Astrocyte (in vitro differentiated cells and primary cell): Measurements from ENCODE around the gene NLGN3. TPM values are rescaled to one million over a fixed set of nuclear protein-coding genes. Genes with fewer than 3 reads are reported as not detected.

Experiments
- DNase-seq: peaks from one replicate; pipeline ENCODE4 v3.0.0-alpha.2; 2010; ENCODE audit warnings: low read depth
- FAIRE-seq: peaks from 2 replicates; lab custom pipeline; 2011; peaks lifted over from hg19 to GRCh38; lab: Jason Lieb, UNC
- H2AFZ ChIP-seq: 2 replicates; pipeline ENCODE4 v1.6.0; 2012; ENCODE audit warnings: low read depth, low read length, inconsistent platforms
- H3K27ac ChIP-seq: 2 replicates; pipeline ENCODE4 v1.5.1; 2011; ENCODE audit warnings: low read depth, low read length, inconsistent platforms
- H3K27me3 ChIP-seq: 2 replicates; pipeline ENCODE4 v1.6.0; 2011; ENCODE audit warnings: low read length, inconsistent platforms; ENCODE audit not compliant: insufficient read depth
- H3K36me3 ChIP-seq: 2 replicates; pipeline ENCODE4 v1.5.1; 2011; ENCODE audit warnings: low read length, inconsistent platforms; ENCODE audit not compliant: insufficient read depth
- H3K4me1 ChIP-seq: 2 replicates; pipeline ENCODE4 v1.5.1; 2011; ENCODE audit warnings: low read length, inconsistent platforms; ENCODE audit not compliant: insufficient read depth
- H3K4me2 ChIP-seq: 2 replicates; pipeline ENCODE4 v1.6.0; 2012; ENCODE audit warnings: low read length, inconsistent platforms
- H3K4me3 ChIP-seq: 2 replicates; pipeline ENCODE4 v1.5.1; 2011; ENCODE audit warnings: low read depth, mild to moderate bottlenecking, low read length, inconsistent platforms; ENCODE audit not compliant: insufficient read depth
- H3K79me2 ChIP-seq: 2 replicates; pipeline ENCODE4 v1.6.0; 2012; ENCODE audit warnings: mild to moderate bottlenecking, low read length, inconsistent platforms; ENCODE audit not compliant: insufficient read depth
- H3K9ac ChIP-seq: 2 replicates; pipeline ENCODE4 v1.6.0; 2012; ENCODE audit warnings: mild to moderate bottlenecking, low read length, inconsistent platforms
- H3K9me3 ChIP-seq: 2 replicates; pipeline ENCODE4 v1.5.1; 2012; ENCODE audit warnings: low read depth, mild to moderate bottlenecking, low read length, inconsistent platforms; ENCODE audit not compliant: insufficient read depth
- H4K20me1 ChIP-seq: 2 replicates; pipeline ENCODE4 v1.6.0; 2012; ENCODE audit warnings: low read length, inconsistent platforms; ENCODE audit not compliant: insufficient read depth
- H3K27ac Mint-ChIP-seq: one replicate; pipeline ENCODE4 v1.8.0; 2021; ENCODE audit warnings: mild to moderate bottlenecking, mixed read lengths; ENCODE audit not compliant: unreplicated experiment
- H3K27me3 Mint-ChIP-seq: one replicate; pipeline ENCODE4 v1.8.0; 2021; ENCODE audit warnings: low read depth, mixed read lengths; ENCODE audit not compliant: unreplicated experiment
- H3K36me3 Mint-ChIP-seq: one replicate; pipeline ENCODE4 v1.8.0; 2021; ENCODE audit warnings: low read depth, mixed read lengths; ENCODE audit not compliant: unreplicated experiment
- H3K4me1 Mint-ChIP-seq: one replicate; pipeline ENCODE4 v1.8.0; 2021; ENCODE audit warnings: low read depth, mixed read lengths; ENCODE audit not compliant: unreplicated experiment
- H3K4me3 Mint-ChIP-seq: one replicate; pipeline ENCODE4 v1.8.0; 2021; ENCODE audit warnings: mild to moderate bottlenecking, moderate library complexity, mixed read lengths; ENCODE audit not compliant: unreplicated experiment
- H3K9me3 Mint-ChIP-seq: one replicate; pipeline ENCODE4 v1.8.0; 2021; ENCODE audit warnings: mild to moderate bottlenecking, mixed read lengths; ENCODE audit not compliant: unreplicated experiment
- CTCF ChIP-seq: IDR thresholded peaks from 2 replicates; pipeline ENCODE4 v1.5.1; 2011; ENCODE audit warnings: low read depth, mild to moderate bottlenecking, inconsistent platforms, low read length, moderate library complexity; ENCODE audit not compliant: insufficient read depth
- EZH2 ChIP-seq: IDR thresholded peaks from 2 replicates; pipeline ENCODE4 v1.6.1; 2012; ENCODE audit warnings: mild to moderate bottlenecking, low read length, inconsistent platforms; ENCODE audit not compliant: insufficient read depth
- total RNA-seq: library from RNA; stranded (reverse); gene quantifications from 2 replicates; pipeline ENCODE4 v1.2.1, GENCODE V29; 2021

Gene NLGN3
- total RNA-seq, 1 donor from 2014 or later: 0.93 TPM

GRCh38 chrX:71154196-71154595 is 9.6 kb downstream of the NLGN3 start:
- no peaks in the 10 kb centered on the region for H3K9me3 ChIP-seq
- no peak for FAIRE-seq
- Mint-ChIP-seq H3K27ac (no peak overlapping the region), H3K4me1 (no peaks in the 10 kb centered on the region), H3K4me3 (no peak overlapping the region), H3K27me3 (peaks cover 1% of the 10 kb centered on the region), H3K36me3 (no peaks in the 10 kb centered on the region), H3K9me3 (no peaks in the 10 kb centered on the region)
- H3K4me3 ChIP-seq: no peak overlapping the region
- H3K4me2 ChIP-seq: no peak overlapping the region
- no peak overlapping the region for H3K9ac ChIP-seq
- TF ChIP-seq CTCF (no peak), EZH2 (no peak)
- no peak overlapping the region for H3K27ac ChIP-seq
- no peak overlapping the region for H2AFZ ChIP-seq
- no peaks in the 10 kb centered on the region for H3K36me3 ChIP-seq
- H3K4me1 ChIP-seq: no peaks in the 10 kb centered on the region
- no peaks in the 10 kb centered on the region for H3K27me3 ChIP-seq
- no peaks in the 10 kb centered on the region for H4K20me1 ChIP-seq
- DNase-seq: no peak
- no peaks in the 10 kb centered on the region for H3K79me2 ChIP-seq

- Histone ChIP-seq H3K9ac (no peak overlapping the region), H4K20me1 (no peaks in the 10 kb centered on the region), H3K27me3 (no peaks in the 10 kb centered on the region), H3K4me2 (no peak overlapping the region), H3K79me2 (no peaks in the 10 kb centered on the region), H3K4me3 (no peak overlapping the region), H3K36me3 (no peaks in the 10 kb centered on the region), H3K27ac (no peak overlapping the region), H3K4me1 (no peaks in the 10 kb centered on the region), H3K9me3 (no peaks in the 10 kb centered on the region), H2AFZ (no peak overlapping the region)
- H3K27ac Mint-ChIP-seq: no peak overlapping the region
- TF ChIP-seq CTCF (no peak), EZH2 (no peak)
- H3K4me1 Mint-ChIP-seq: no peaks in the 10 kb centered on the region
- DNase-seq (no peak), FAIRE-seq (no peak)
- peaks cover 1% of the 10 kb centered on the region for H3K27me3 Mint-ChIP-seq
- H3K4me3 Mint-ChIP-seq: no peak overlapping the region
- no peaks in the 10 kb centered on the region for H3K36me3 Mint-ChIP-seq
- H3K9me3 Mint-ChIP-seq: no peaks in the 10 kb centered on the region
These were observed 10.0 kb downstream of the NLGN3 start for GRCh38 chrX:71154641-71155040.

GRCh38 chrX:71158603-71159002 is 14.0 kb downstream of the NLGN3 start:
- FAIRE-seq: no peak

More at GRCh38 chrX:71158603-71159002, 14.0 kb downstream of the NLGN3 start:
- Mint-ChIP-seq H3K36me3 (no peaks in the 10 kb centered on the region), H3K9me3 (no peaks in the 10 kb centered on the region), H3K4me1 (no peaks in the 10 kb centered on the region), H3K27ac (no peak overlapping the region), H3K27me3 (no peaks in the 10 kb centered on the region), H3K4me3 (no peak overlapping the region)
- H2AFZ ChIP-seq: no peak overlapping the region
- H3K4me2 ChIP-seq: no peak overlapping the region
- TF ChIP-seq EZH2 (no peak), CTCF (no peak)
- no peaks in the 10 kb centered on the region for H3K27me3 ChIP-seq
- H4K20me1 ChIP-seq: no peaks in the 10 kb centered on the region
- no peak overlapping the region for H3K9ac ChIP-seq
- no peaks in the 10 kb centered on the region for H3K79me2 ChIP-seq
- no peak overlapping the region for H3K27ac ChIP-seq
- no peaks in the 10 kb centered on the region for H3K36me3 ChIP-seq
- H3K4me3 ChIP-seq: no peak overlapping the region
- DNase-seq: no peak
- H3K9me3 ChIP-seq: no peaks in the 10 kb centered on the region
- no peaks in the 10 kb centered on the region for H3K4me1 ChIP-seq
